Measurements from ENCODE around the gene ASCL4.

DNA sequence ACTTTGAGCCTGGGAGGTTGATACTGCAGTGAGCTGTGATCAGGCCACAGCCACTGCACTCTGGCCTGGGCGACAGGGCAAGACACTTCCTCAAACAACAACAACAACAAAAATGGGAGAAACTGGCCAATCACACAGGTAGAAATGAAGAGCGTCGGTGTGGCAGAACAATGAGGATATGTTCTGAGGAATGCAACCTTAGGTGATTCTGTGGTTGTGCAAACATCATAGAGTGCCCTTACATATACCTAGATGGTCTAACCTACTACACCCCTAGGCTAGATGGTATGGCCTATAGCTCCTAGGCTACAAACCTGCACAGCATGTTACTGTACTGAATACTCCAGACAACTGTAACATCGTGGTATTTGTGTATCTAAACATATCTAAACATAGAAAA, 9.9 kb upstream of the ASCL4 start:
- TF ChIP-seq, protein P1, sequence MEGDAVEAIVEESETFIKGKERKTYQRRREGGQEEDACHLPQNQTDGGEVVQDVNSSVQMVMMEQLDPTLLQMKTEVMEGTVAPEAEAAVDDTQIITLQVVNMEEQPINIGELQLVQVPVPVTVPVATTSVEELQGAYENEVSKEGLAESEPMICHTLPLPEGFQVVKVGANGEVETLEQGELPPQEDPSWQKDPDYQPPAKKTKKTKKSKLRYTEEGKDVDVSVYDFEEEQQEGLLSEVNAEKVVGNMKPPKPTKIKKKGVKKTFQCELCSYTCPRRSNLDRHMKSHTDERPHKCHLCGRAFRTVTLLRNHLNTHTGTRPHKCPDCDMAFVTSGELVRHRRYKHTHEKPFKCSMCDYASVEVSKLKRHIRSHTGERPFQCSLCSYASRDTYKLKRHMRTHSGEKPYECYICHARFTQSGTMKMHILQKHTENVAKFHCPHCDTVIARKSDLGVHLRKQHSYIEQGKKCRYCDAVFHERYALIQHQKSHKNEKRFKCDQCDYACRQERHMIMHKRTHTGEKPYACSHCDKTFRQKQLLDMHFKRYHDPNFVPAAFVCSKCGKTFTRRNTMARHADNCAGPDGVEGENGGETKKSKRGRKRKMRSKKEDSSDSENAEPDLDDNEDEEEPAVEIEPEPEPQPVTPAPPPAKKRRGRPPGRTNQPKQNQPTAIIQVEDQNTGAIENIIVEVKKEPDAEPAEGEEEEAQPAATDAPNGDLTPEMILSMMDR (IDR thresholded peaks at IDR 0.05): no peak
- TF ChIP-seq POLR2A (IDR thresholded peaks at IDR 0.05): no peak

Measured in uterus (tissue), 2 donors.